ENCODE measurements around the gene PCDHB13.

GRCh38 chr5:141182248-141182647, 31.5 kb upstream of the PCDHB13 start, which contains the start of gene PCDHB16:
- peak in 4 of 5 experiments; percentile 22 to 51 (median 35) for TF ChIP-seq CTCF (IDR thresholded peaks at IDR 0.05)
- no peak for TF ChIP-seq POLR2A (IDR thresholded peaks at IDR 0.05)
- TF ChIP-seq EP300 (IDR thresholded peaks at IDR 0.05), result peak in 1 of 2 donors; percentile 34
